Measurements from ENCODE around the gene PHAX. TPM values are rescaled to one million over a fixed set of nuclear protein-coding genes. Genes with fewer than 3 reads are reported as not detected.
"Not testable (repeated sequence)": the region's sequence is repeated elsewhere in the genome, so short reads cannot be mapped to it uniquely, and the experiment has no call there.

PHAX gene
- total RNA-seq, 4 donors from 2014 or later = 21.8 to 55.2 (median 30.2) TPM

GRCh38 chr5:126648471-126648870 is 47.7 kb downstream of the PHAX start:
- no peaks in the 10 kb centered on the region for H3K27me3 ChIP-seq
- 93% methylated on average over 4 of the region's 4 CpGs for WGBS
- no peak for DNase-seq (ENCODE audit: low spot score in 2 of 2)
- H3K27ac ChIP-seq = no peak overlapping the region
- H3K4me3 ChIP-seq = no peak overlapping the region
- TF ChIP-seq CTCF (IDR thresholded peaks at IDR 0.05) (no peak), POLR2AphosphoS5 (IDR thresholded peaks at IDR 0.05) (no peak)
- no peaks in the 10 kb centered on the region for H3K9me3 ChIP-seq
- peaks cover 8% of the 10 kb centered on the region for H3K4me1 ChIP-seq
- H3K36me3 ChIP-seq = no peaks in the 10 kb centered on the region

- DNase-seq (ENCODE audit: low spot score in 2 of 2); H3K4me1 ChIP-seq; H3K27me3 ChIP-seq; H3K9me3 ChIP-seq; H3K36me3 ChIP-seq; H3K27ac ChIP-seq; H3K4me3 ChIP-seq: not testable (repeated sequence)
- WGBS = 90% methylated on average over 7 of the region's 7 CpGs
Observed at GRCh38 chr5:126649057-126649456, 48.3 kb downstream of the PHAX start.

GRCh38 chr5:126649709-126650108 is 49.0 kb downstream of the PHAX start:
- H3K4me3 ChIP-seq; DNase-seq (ENCODE audit: low spot score in 2 of 2); H3K27me3 ChIP-seq; H3K36me3 ChIP-seq; H3K27ac ChIP-seq; H3K9me3 ChIP-seq; H3K4me1 ChIP-seq: not testable (repeated sequence)
- WGBS = 95% methylated on average over 6 of the region's 6 CpGs

GRCh38 chr5:126650463-126650862 is 49.7 kb downstream of the PHAX start:
- H3K27ac ChIP-seq = peak overlapping the region; percentile 47
- 84% methylated on average over 1 of the region's 1 CpG for WGBS
- no peak for TF ChIP-seq POLR2AphosphoS5 (IDR thresholded peaks at IDR 0.05)
- TF ChIP-seq EP300 (IDR thresholded peaks at IDR 0.05) = no peak
- TF ChIP-seq POLR2A (IDR thresholded peaks at IDR 0.05) = no peak
- no peak for TF ChIP-seq CTCF (IDR thresholded peaks at IDR 0.05)

GRCh38 chr5:126651013-126651577 is 50.3 kb downstream of the PHAX start:
- H3K27ac ChIP-seq = peak overlapping the region; percentile 47
- TF ChIP-seq POLR2AphosphoS5 (IDR thresholded peaks at IDR 0.05) (no peak), EP300 (IDR thresholded peaks at IDR 0.05) (no peak), POLR2A (IDR thresholded peaks at IDR 0.05) (no peak), CTCF (IDR thresholded peaks at IDR 0.05) (no peak)
- WGBS = 84% methylated on average over 1 of the region's 1 CpG
- no peaks in the 10 kb centered on the region for H3K27me3 ChIP-seq
- no peak for DNase-seq (ENCODE audit: low spot score in 2 of 2)
- no peaks in the 10 kb centered on the region for H3K9me3 ChIP-seq
- H3K36me3 ChIP-seq = no peaks in the 10 kb centered on the region
- H3K4me1 ChIP-seq = peaks cover 8% of the 10 kb centered on the region
- H3K4me3 ChIP-seq = no peak overlapping the region

More at GRCh38 chr5:126650463-126650862, 49.7 kb downstream of the PHAX start:
- Histone ChIP-seq H3K4me1 (peaks cover 8% of the 10 kb centered on the region), H3K36me3 (no peaks in the 10 kb centered on the region), H3K27me3 (no peaks in the 10 kb centered on the region), H3K9me3 (no peaks in the 10 kb centered on the region), H3K4me3 (no peak overlapping the region)
- DNase-seq (ENCODE audit: low spot score in 2 of 2) = no peak

GRCh38 chr5:126656401-126657007 is 55.8 kb downstream of the PHAX start:
- no peak overlapping the region for H3K27ac ChIP-seq
- no peaks in the 10 kb centered on the region for H3K27me3 ChIP-seq
- H3K4me3 ChIP-seq = no peak overlapping the region
- no peaks in the 10 kb centered on the region for H3K4me1 ChIP-seq
- DNase-seq (ENCODE audit: low spot score in 2 of 2) = no peak
- H3K9me3 ChIP-seq = no peaks in the 10 kb centered on the region
- WGBS = 3% methylated on average over 5 of the region's 5 CpGs
- no peaks in the 10 kb centered on the region for H3K36me3 ChIP-seq
- TF ChIP-seq POLR2A (IDR thresholded peaks at IDR 0.05) (no peak), EP300 (IDR thresholded peaks at IDR 0.05) (no peak), POLR2AphosphoS5 (IDR thresholded peaks at IDR 0.05) (no peak), CTCF (IDR thresholded peaks at IDR 0.05) (peak; percentile 45 to 63)

Measured in suprapubic skin (tissue), 4 donors.